WERI-Rb-1 (cell line): ENCODE data around the gene CDK17.
"Not testable (repeated sequence)": the region's sequence is repeated elsewhere in the genome, so short reads cannot be mapped to it uniquely, and the experiment has no call there.

ENCODE experiments used
- DNase-seq: peaks from one replicate; pipeline ENCODE4 v3.0.0-alpha.2; 2020
- H3K27ac ChIP-seq: fragments of 250-450 bp; sonication (Bioruptor Pico); 2 replicates; pipeline ENCODE4 v1.5.1; 2020; ENCODE audit warnings: mild to moderate bottlenecking, moderate library complexity
- H3K27me3 ChIP-seq: fragments of 250-450 bp; sonication (Bioruptor Pico); 2 replicates; pipeline ENCODE4 v1.5.1; 2021; ENCODE audit warnings: mild to moderate bottlenecking, low read depth, moderate library complexity; ENCODE audit not compliant: insufficient read depth, severe bottlenecking
- H3K36me3 ChIP-seq: fragments of 250-450 bp; sonication (Bioruptor Pico); 2 replicates; pipeline ENCODE4 v1.5.1; 2020; ENCODE audit warnings: mild to moderate bottlenecking, moderate library complexity
- H3K4me3 ChIP-seq: 2 replicates; pipeline ENCODE4 v1.5.1; 2011; ENCODE audit warnings: low read depth, mild to moderate bottlenecking, control low read depth, low read length
- H3K9me3 ChIP-seq: fragments of 250-450 bp; sonication (Bioruptor Pico); 2 replicates; pipeline ENCODE4 v1.5.1; 2021; ENCODE audit warnings: mild to moderate bottlenecking, moderate library complexity; ENCODE audit not compliant: severe bottlenecking
- CTCF ChIP-seq: IDR thresholded peaks from 2 replicates; pipeline ENCODE4 v1.5.1; 2011; ENCODE audit warnings: low read depth, mild to moderate bottlenecking, control low read depth, inconsistent platforms, low read length

The CDK17 gene

GRCh38 chr12:96321941-96322340, 78.3 kb downstream of the CDK17 start:
- no peak for TF ChIP-seq CTCF
- no peak overlapping the region for H3K4me3 ChIP-seq
- H3K27me3 ChIP-seq, result no peaks in the 10 kb centered on the region
- no peaks in the 10 kb centered on the region for H3K9me3 ChIP-seq
- H3K36me3 ChIP-seq, result peaks cover 15% of the 10 kb centered on the region
- no peak for DNase-seq
- no peak overlapping the region for H3K27ac ChIP-seq

GRCh38 chr12:96317801-96318200, 82.4 kb downstream of the CDK17 start:
- DNase-seq, H3K9me3 ChIP-seq, H3K36me3 ChIP-seq, H3K27ac ChIP-seq, H3K4me3 ChIP-seq, H3K27me3 ChIP-seq: not testable (repeated sequence)

- not testable (repeated sequence) for H3K27me3 ChIP-seq, H3K36me3 ChIP-seq, DNase-seq, H3K9me3 ChIP-seq, H3K27ac ChIP-seq, H3K4me3 ChIP-seq
Measured at GRCh38 chr12:96315741-96316481, 84.3 kb downstream of the CDK17 start.

- Histone ChIP-seq H3K9me3 (no peaks in the 10 kb centered on the region), H3K27ac (no peak overlapping the region), H3K27me3 (no peaks in the 10 kb centered on the region), H3K36me3 (peaks cover 2% of the 10 kb centered on the region), H3K4me3 (no peak overlapping the region)
- no peak for DNase-seq
- TF ChIP-seq CTCF, result no peak
Measured at GRCh38 chr12:96314723-96315122, 85.5 kb downstream of the CDK17 start.

- DNase-seq, result no peak
- no peak overlapping the region for H3K4me3 ChIP-seq
- TF ChIP-seq CTCF, result no peak
- no peaks in the 10 kb centered on the region for H3K27me3 ChIP-seq
- H3K27ac ChIP-seq, result no peak overlapping the region
- peaks cover 7% of the 10 kb centered on the region for H3K36me3 ChIP-seq
- no peaks in the 10 kb centered on the region for H3K9me3 ChIP-seq
Measured at GRCh38 chr12:96313606-96314005, 86.6 kb downstream of the CDK17 start.

- Histone ChIP-seq H3K9me3 (no peaks in the 10 kb centered on the region), H3K27me3 (no peaks in the 10 kb centered on the region), H3K36me3 (peaks cover 7% of the 10 kb centered on the region), H3K4me3 (no peak overlapping the region), H3K27ac (no peak overlapping the region)
- TF ChIP-seq CTCF, result no peak
- DNase-seq, result no peak
Measured at GRCh38 chr12:96311191-96311590, 89.0 kb downstream of the CDK17 start.

- no peak for TF ChIP-seq CTCF
- Histone ChIP-seq H3K27me3 (no peaks in the 10 kb centered on the region), H3K4me3 (no peak overlapping the region), H3K9me3 (no peaks in the 10 kb centered on the region), H3K27ac (no peak overlapping the region), H3K36me3 (peaks cover 7% of the 10 kb centered on the region)
- no peak for DNase-seq
Measured at GRCh38 chr12:96310067-96310466, 90.2 kb downstream of the CDK17 start.
